ENCODE results near the gene LHPP.

The LHPP gene

DNA sequence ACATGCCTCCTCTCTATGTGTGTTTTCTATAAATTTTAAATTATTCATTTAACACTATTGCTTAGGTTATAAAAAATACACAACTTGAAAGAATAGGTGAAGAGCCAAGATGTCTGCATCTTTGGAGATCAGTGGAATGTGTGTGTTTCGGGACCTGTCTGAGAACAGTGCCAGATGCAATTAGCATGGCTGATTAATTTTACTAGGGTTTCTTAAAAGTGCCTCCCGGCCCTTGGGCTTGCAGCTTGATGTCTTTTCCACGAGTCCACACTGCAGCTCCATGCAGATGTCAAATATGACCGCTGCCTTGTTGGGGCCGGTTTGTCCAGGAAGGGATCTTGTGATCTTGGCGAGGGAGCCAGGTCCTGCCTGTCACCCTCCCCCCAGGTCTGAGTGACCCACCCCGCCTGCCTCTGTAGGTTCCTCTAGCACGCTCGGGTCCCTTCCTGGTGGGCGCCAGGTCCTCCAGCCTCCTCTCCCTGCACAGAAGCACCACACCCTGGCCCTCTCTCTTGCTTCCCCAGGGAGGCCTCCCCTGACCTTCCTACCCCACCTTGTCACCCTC is 20.7 kb downstream of the LHPP start:
- Histone ChIP-seq H2BK5ac (ENCODE audit: low read length) (no peak overlapping the region), H3K4me3 (ENCODE audit: low read length in 2 of 2) (no peak overlapping the region), H3K4me2 (ENCODE audit: insufficient read depth, low read length, poor library complexity, severe bottlenecking) (no peak overlapping the region), H4K91ac (ENCODE audit: low read depth, low read length, poor library complexity) (no peak overlapping the region), H2BK120ac (ENCODE audit: low read depth, low read length) (no peak overlapping the region), H3K4me1 (ENCODE audit: control insufficient read depth in 2 of 2, insufficient read depth in 1 of 2, low read depth in 1 of 2, low read length in 2 of 2) (peaks cover 12 to 23% of the 10 kb centered on the region in 2 donors), H3K9me3 (replicated peaks in 1 of 2; ENCODE audit: control insufficient read depth in 2 of 2, insufficient read depth in 1 of 2, low read depth in 1 of 2, low read length in 2 of 2) (peaks cover 4 to 11% of the 10 kb centered on the region in 2 donors), H3K14ac (ENCODE audit: low read length) (no peak overlapping the region), H3K36me3 (replicated peaks in 1 of 2; ENCODE audit: control insufficient read depth in 2 of 2, insufficient read depth in 2 of 2, low read length in 2 of 2) (no peaks in the 10 kb centered on the region), H3K27ac (replicated peaks; ENCODE audit: low read length) (no peak overlapping the region), H3K18ac (ENCODE audit: low read length) (peak overlapping the region; percentile 51), H3K4ac (ENCODE audit: low read length) (no peak overlapping the region), H2AK5ac (ENCODE audit: low read depth, low read length) (peak overlapping the region; percentile 21), H2AFZ (ENCODE audit: low read length) (no peak overlapping the region), H4K8ac (ENCODE audit: low read depth, low read length) (no peak overlapping the region), H3K23ac (ENCODE audit: low read depth, low read length, poor library complexity) (no peak overlapping the region), H3K27me3 (ENCODE audit: control insufficient read depth in 3 of 3, insufficient read depth in 3 of 3, low read depth in 1 of 3, low read length in 3 of 3) (no peaks in the 10 kb centered on the region), H3K9ac (ENCODE audit: low read depth, low read length, poor library complexity) (no peak overlapping the region), H3K79me1 (ENCODE audit: low read depth, low read length) (peaks cover 3% of the 10 kb centered on the region), H2BK15ac (ENCODE audit: low read length) (no peak overlapping the region), H2BK12ac (ENCODE audit: low read length) (no peak overlapping the region)
- DNase-seq (ENCODE audit: low spot score), result no peak
- no CpG with 5 or more reads among the region's 10 CpGs for WGBS, 2 donors (ENCODE audit: extremely low coverage in 2 of 2, insufficient read length in 2 of 2, insufficient replicate concordance in 1 of 2)

GRCh38 chr10:124482876-124483275 is 21.3 kb downstream of the LHPP start:
- H4K91ac ChIP-seq (ENCODE audit: low read depth, low read length, poor library complexity), result no peak overlapping the region
- no peak overlapping the region for H2BK15ac ChIP-seq (ENCODE audit: low read length)
- no peak overlapping the region for H3K4ac ChIP-seq (ENCODE audit: low read length)
- H3K23ac ChIP-seq (ENCODE audit: low read depth, low read length, poor library complexity), result no peak overlapping the region
- peaks cover 6 to 17% of the 10 kb centered on the region in 2 donors for H3K4me1 ChIP-seq (ENCODE audit: control insufficient read depth in 2 of 2, insufficient read depth in 1 of 2, low read depth in 1 of 2, low read length in 2 of 2)
- no peak overlapping the region for H3K9ac ChIP-seq (ENCODE audit: low read depth, low read length, poor library complexity)
- no peak overlapping the region for H3K14ac ChIP-seq (ENCODE audit: low read length)
- H2AFZ ChIP-seq (ENCODE audit: low read length), result no peak overlapping the region
- no peaks in the 10 kb centered on the region for H3K27me3 ChIP-seq (ENCODE audit: control insufficient read depth in 3 of 3, insufficient read depth in 3 of 3, low read depth in 1 of 3, low read length in 3 of 3)
- H3K36me3 ChIP-seq (replicated peaks in 1 of 2; ENCODE audit: control insufficient read depth in 2 of 2, insufficient read depth in 2 of 2, low read length in 2 of 2), result no peaks in the 10 kb centered on the region
- no peak overlapping the region for H4K8ac ChIP-seq (ENCODE audit: low read depth, low read length)
- H2AK5ac ChIP-seq (ENCODE audit: low read depth, low read length), result peak overlapping the region; percentile 21
- H3K79me1 ChIP-seq (ENCODE audit: low read depth, low read length), result peaks cover 2% of the 10 kb centered on the region
- no peak overlapping the region for H3K4me3 ChIP-seq (ENCODE audit: low read length in 2 of 2)
- no peak overlapping the region for H2BK5ac ChIP-seq (ENCODE audit: low read length)
- peaks cover 4 to 12% of the 10 kb centered on the region in 2 donors for H3K9me3 ChIP-seq (replicated peaks in 1 of 2; ENCODE audit: control insufficient read depth in 2 of 2, insufficient read depth in 1 of 2, low read depth in 1 of 2, low read length in 2 of 2)
- WGBS, 2 donors (ENCODE audit: extremely low coverage in 2 of 2, insufficient read length in 2 of 2, insufficient replicate concordance in 1 of 2), result no CpG with 5 or more reads among the region's 12 CpGs
- no peak overlapping the region for H2BK12ac ChIP-seq (ENCODE audit: low read length)
- no peak overlapping the region for H3K27ac ChIP-seq (replicated peaks; ENCODE audit: low read length)
- H2BK120ac ChIP-seq (ENCODE audit: low read depth, low read length), result no peak overlapping the region
- peak overlapping the region; percentile 51 for H3K18ac ChIP-seq (ENCODE audit: low read length)
- no peak for DNase-seq (ENCODE audit: low spot score)
- no peak overlapping the region for H3K4me2 ChIP-seq (ENCODE audit: insufficient read depth, low read length, poor library complexity, severe bottlenecking)

GRCh38 chr10:124484031-124484430 is 22.4 kb downstream of the LHPP start:
- no peak overlapping the region for H4K8ac ChIP-seq (ENCODE audit: low read depth, low read length)
- H3K79me1 ChIP-seq (ENCODE audit: low read depth, low read length), result no peaks in the 10 kb centered on the region
- no peak overlapping the region for H3K9ac ChIP-seq (ENCODE audit: low read depth, low read length, poor library complexity)
- H2AFZ ChIP-seq (ENCODE audit: low read length), result peak overlapping the region; percentile 72
- peak overlapping the region; percentile 23 for H3K18ac ChIP-seq (ENCODE audit: low read length)
- no peak for DNase-seq (ENCODE audit: low spot score)
- H3K4me2 ChIP-seq (ENCODE audit: insufficient read depth, low read length, poor library complexity, severe bottlenecking), result no peak overlapping the region
- no peak overlapping the region for H2BK5ac ChIP-seq (ENCODE audit: low read length)
- peaks cover 4 to 12% of the 10 kb centered on the region in 2 donors for H3K9me3 ChIP-seq (replicated peaks in 1 of 2; ENCODE audit: control insufficient read depth in 2 of 2, insufficient read depth in 1 of 2, low read depth in 1 of 2, low read length in 2 of 2)
- no peak overlapping the region for H2BK120ac ChIP-seq (ENCODE audit: low read depth, low read length)
- peaks cover 0 to 15% of the 10 kb centered on the region in 2 donors for H3K4me1 ChIP-seq (ENCODE audit: control insufficient read depth in 2 of 2, insufficient read depth in 1 of 2, low read depth in 1 of 2, low read length in 2 of 2)
- H4K91ac ChIP-seq (ENCODE audit: low read depth, low read length, poor library complexity), result no peak overlapping the region
- no CpG with 5 or more reads among the region's 17 CpGs for WGBS, 2 donors (ENCODE audit: extremely low coverage in 2 of 2, insufficient read length in 2 of 2, insufficient replicate concordance in 1 of 2)
- H2BK15ac ChIP-seq (ENCODE audit: low read length), result no peak overlapping the region
- H3K36me3 ChIP-seq (replicated peaks in 1 of 2; ENCODE audit: control insufficient read depth in 2 of 2, insufficient read depth in 2 of 2, low read length in 2 of 2), result no peaks in the 10 kb centered on the region
- H2BK12ac ChIP-seq (ENCODE audit: low read length), result no peak overlapping the region
- H3K14ac ChIP-seq (ENCODE audit: low read length), result no peak overlapping the region
- H3K4ac ChIP-seq (ENCODE audit: low read length), result no peak overlapping the region
- H3K23ac ChIP-seq (ENCODE audit: low read depth, low read length, poor library complexity), result no peak overlapping the region
- no peak overlapping the region for H2AK5ac ChIP-seq (ENCODE audit: low read depth, low read length)
- no peaks in the 10 kb centered on the region for H3K27me3 ChIP-seq (ENCODE audit: control insufficient read depth in 3 of 3, insufficient read depth in 3 of 3, low read depth in 1 of 3, low read length in 3 of 3)
- H3K4me3 ChIP-seq (ENCODE audit: low read length in 2 of 2), result no peak overlapping the region
- no peak overlapping the region for H3K27ac ChIP-seq (replicated peaks; ENCODE audit: low read length)

- no peak for DNase-seq (ENCODE audit: low spot score)
- no peak overlapping the region for H3K27ac ChIP-seq (replicated peaks; ENCODE audit: low read length)
Observed at GRCh38 chr10:124484661-124485060, 23.0 kb downstream of the LHPP start.

More at GRCh38 chr10:124484661-124485060, 23.0 kb downstream of the LHPP start:
- Histone ChIP-seq H3K9me3 (replicated peaks in 1 of 2; ENCODE audit: control insufficient read depth in 2 of 2, insufficient read depth in 1 of 2, low read depth in 1 of 2, low read length in 2 of 2) (peaks cover 4 to 12% of the 10 kb centered on the region in 2 donors), H3K4ac (ENCODE audit: low read length) (no peak overlapping the region), H2AFZ (ENCODE audit: low read length) (peak overlapping the region; percentile 72), H2BK12ac (ENCODE audit: low read length) (no peak overlapping the region), H3K27me3 (ENCODE audit: control insufficient read depth in 3 of 3, insufficient read depth in 3 of 3, low read depth in 1 of 3, low read length in 3 of 3) (no peaks in the 10 kb centered on the region), H3K4me2 (ENCODE audit: insufficient read depth, low read length, poor library complexity, severe bottlenecking) (no peak overlapping the region), H3K23ac (ENCODE audit: low read depth, low read length, poor library complexity) (no peak overlapping the region), H4K91ac (ENCODE audit: low read depth, low read length, poor library complexity) (no peak overlapping the region), H3K79me1 (ENCODE audit: low read depth, low read length) (no peaks in the 10 kb centered on the region), H3K9ac (ENCODE audit: low read depth, low read length, poor library complexity) (no peak overlapping the region), H3K4me1 (ENCODE audit: control insufficient read depth in 2 of 2, insufficient read depth in 1 of 2, low read depth in 1 of 2, low read length in 2 of 2) (peaks cover 0 to 15% of the 10 kb centered on the region in 2 donors), H3K36me3 (replicated peaks in 1 of 2; ENCODE audit: control insufficient read depth in 2 of 2, insufficient read depth in 2 of 2, low read length in 2 of 2) (no peaks in the 10 kb centered on the region), H3K18ac (ENCODE audit: low read length) (no peak overlapping the region), H2AK5ac (ENCODE audit: low read depth, low read length) (no peak overlapping the region), H3K14ac (ENCODE audit: low read length) (no peak overlapping the region), H2BK15ac (ENCODE audit: low read length) (no peak overlapping the region), H2BK5ac (ENCODE audit: low read length) (no peak overlapping the region), H2BK120ac (ENCODE audit: low read depth, low read length) (no peak overlapping the region), H4K8ac (ENCODE audit: low read depth, low read length) (no peak overlapping the region), H3K4me3 (ENCODE audit: low read length in 2 of 2) (no peak overlapping the region)
- WGBS, 2 donors (ENCODE audit: extremely low coverage in 2 of 2, insufficient read length in 2 of 2, insufficient replicate concordance in 1 of 2), result no CpG with 5 or more reads among the region's 2 CpGs

All from neuronal stem cell (in vitro differentiated cells).